NCI-H82 treated with DMSO at 0.1 percent for 48 hours (cell line): Measurements from ENCODE around the gene ADAMTS13.

Experiments
- DNase-seq: peaks from one replicate; lab custom pipeline; 2025; ENCODE audit not compliant: unreplicated experiment; lab: John Stamatoyannopoulos, UW

Gene ADAMTS13

DNA sequence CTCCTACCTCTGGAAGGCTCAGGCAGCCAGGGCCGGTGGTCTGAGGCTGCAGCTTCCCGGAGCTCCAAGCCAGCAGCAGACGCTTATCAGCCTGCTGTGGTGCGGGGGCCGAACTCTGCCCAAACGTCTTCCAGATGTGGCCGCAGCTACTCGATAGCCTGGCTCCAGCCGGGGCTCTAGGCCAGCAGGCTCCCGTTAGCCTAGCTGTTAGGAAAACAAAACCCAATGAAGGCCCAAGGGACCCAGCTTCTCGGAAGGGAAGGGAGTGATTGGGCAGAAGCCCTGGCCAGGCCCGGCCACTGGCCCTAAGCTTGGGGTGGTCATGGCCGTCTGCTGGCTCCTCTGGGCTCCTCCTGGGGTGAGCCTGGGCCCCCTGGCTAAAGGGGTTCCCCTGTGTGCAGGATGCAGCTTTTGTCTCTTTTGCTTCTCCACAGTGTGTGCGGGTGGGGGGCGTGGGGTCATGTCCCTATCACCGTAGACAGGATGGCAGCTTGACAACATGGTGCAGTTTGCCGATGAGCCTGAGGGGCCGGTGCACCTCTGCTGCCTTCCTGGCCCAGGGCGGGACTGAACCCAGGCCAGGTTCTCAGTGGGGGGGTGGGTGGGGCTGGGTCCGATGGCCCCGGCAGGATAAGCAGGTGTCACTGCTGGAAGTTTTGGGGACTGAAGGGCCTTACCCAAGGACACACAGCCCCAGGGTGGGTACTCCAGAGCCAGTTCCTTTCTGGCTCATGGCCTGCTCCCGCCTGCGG is 83.9 kb downstream of the ADAMTS13 start:
- DNase-seq = no peak

DNA sequence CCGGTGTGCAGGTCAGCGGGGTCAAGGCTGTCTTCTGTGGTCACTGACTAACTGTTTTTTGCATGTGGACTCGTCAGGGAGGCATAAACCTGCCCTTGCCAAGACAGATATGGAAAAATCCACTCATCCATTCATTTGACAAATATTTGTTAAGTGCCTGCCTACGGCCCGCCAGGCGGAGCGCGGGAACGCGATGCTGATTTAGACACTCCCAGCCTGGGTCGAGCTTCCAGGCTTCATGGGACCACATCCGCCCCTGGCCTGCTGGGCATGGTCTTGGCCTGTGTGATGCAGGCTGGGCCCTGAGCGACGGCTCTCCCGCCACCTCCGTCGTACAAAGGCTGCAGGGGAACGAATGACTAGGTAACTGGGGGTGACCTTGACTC is 84.5 kb downstream of the ADAMTS13 start:
- no peak for DNase-seq

DNA sequence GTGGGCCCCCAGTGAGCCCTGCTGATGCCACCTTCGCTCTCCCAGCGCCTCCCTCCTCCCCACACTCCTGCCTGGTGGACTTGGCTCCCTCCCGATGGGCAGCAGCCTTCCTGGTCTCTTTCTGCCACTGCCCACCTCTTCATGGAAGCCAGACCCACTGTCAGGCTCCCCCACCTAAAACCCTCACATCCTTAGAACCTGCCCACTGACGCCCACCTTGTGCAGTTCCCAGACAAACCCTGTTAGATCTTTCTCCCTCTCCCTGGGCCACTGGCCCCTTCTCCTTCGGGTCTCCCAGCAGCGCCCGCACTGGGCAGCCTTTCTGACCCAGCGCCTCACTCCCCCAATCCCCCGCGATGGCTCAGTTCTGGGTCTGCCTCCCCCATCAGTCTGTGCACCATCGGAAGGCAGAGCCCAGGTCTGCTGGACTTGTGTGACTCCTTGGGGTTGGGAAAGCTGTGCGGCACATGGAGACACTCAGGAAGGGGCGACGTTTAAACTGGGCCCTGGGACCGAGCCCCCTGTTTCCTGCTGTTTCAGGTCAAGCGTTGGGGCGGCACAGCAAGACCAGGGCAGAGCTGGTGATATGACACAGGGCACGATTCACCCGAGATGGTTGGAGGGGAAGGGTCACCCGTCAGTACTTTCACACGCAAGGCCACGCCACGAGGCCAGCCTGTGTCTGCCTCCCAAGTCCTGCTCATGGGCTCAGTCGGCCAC is 85.2 kb downstream of the ADAMTS13 start:
- no peak for DNase-seq

DNA sequence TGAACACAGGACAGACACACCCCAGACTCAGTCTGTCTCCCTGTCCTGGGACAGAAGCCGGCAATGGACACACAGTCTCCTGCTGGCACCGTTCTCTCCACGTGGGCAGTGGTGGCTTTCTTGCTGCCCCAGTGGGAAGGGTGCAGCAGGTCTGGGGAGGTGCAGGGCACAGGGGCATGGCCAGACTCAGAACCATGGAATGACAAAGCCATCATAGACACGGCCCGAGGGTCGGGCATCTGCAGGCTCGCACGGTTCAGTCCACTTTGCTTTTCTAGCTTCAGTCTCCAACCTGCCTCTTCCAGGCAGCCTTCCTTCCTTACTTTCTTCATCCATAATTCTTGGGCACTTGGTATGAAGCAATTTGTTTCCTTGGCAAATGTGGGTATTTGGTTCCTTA is 85.9 kb downstream of the ADAMTS13 start:
- DNase-seq = no peak
